GM19099 (cell line): ENCODE measurements around the gene PHACTR1.

ENCODE experiments used
- POLR2A ChIP-seq: IDR thresholded peaks from 3 replicates; pipeline ENCODE4 v1.6.1; 2011; ENCODE audit warnings: low read depth; ENCODE audit not compliant: insufficient read length; ENCODE audit errors: extremely low read depth

The PHACTR1 gene

GRCh38 chr6:13296536-13296997, 580.0 kb downstream of the PHACTR1 start:
- no peak for TF ChIP-seq POLR2A

GRCh38 chr6:13297391-13297790, 580.8 kb downstream of the PHACTR1 start:
- no peak for TF ChIP-seq POLR2A

- no peak for TF ChIP-seq POLR2A
These were observed 581.9 kb downstream of the PHACTR1 start for GRCh38 chr6:13298446-13298845.

- TF ChIP-seq POLR2A = no peak
These were observed 582.8 kb downstream of the PHACTR1 start for GRCh38 chr6:13299403-13299821.

GRCh38 chr6:13299918-13300317, 583.4 kb downstream of the PHACTR1 start:
- no peak for TF ChIP-seq POLR2A

GRCh38 chr6:13300643-13301590, 584.4 kb downstream of the PHACTR1 start:
- TF ChIP-seq POLR2A = no peak

- TF ChIP-seq POLR2A = no peak
These were observed 585.7 kb downstream of the PHACTR1 start for GRCh38 chr6:13302291-13302690.

GRCh38 chr6:13302751-13303667, 586.4 kb downstream of the PHACTR1 start:
- TF ChIP-seq POLR2A = no peak

- no peak for TF ChIP-seq POLR2A
These were observed 587.1 kb downstream of the PHACTR1 start for GRCh38 chr6:13303668-13304017.

- TF ChIP-seq POLR2A = no peak
These were observed 587.5 kb downstream of the PHACTR1 start for GRCh38 chr6:13304101-13304500.

GRCh38 chr6:13304580-13305260, 588.2 kb downstream of the PHACTR1 start:
- TF ChIP-seq POLR2A = no peak

- no peak for TF ChIP-seq POLR2A
These were observed 588.7 kb downstream of the PHACTR1 start for GRCh38 chr6:13305288-13305687.

GRCh38 chr6:13305791-13306190, 589.2 kb downstream of the PHACTR1 start:
- no peak for TF ChIP-seq POLR2A

- no peak for TF ChIP-seq POLR2A
These were observed 591.0 kb downstream of the PHACTR1 start for GRCh38 chr6:13307508-13307995.

- no peak for TF ChIP-seq POLR2A
These were observed 591.8 kb downstream of the PHACTR1 start for GRCh38 chr6:13308332-13308731.
